Neural cell (in vitro differentiated cells): ENCODE data around the gene P2RY11. TPM values are rescaled to one million over a fixed set of nuclear protein-coding genes. Genes with fewer than 3 reads are reported as not detected.

Experiments used
- H2AFZ ChIP-seq: fragments of 200-600, 300-800 bp; sonication (generic), shearing (Covaris generic); 2 replicates; pipeline ENCODE4 v1.6.0; 2014; ENCODE audit warnings: low read depth, mild to moderate bottlenecking, antibody characterized with exemption, low read length, moderate library complexity
- H3F3A ChIP-seq: fragments of 200-600 bp; shearing (Covaris generic); 2 replicates; pipeline ENCODE4 v1.6.1; 2016; ENCODE audit warnings: mild to moderate bottlenecking, moderate library complexity, mixed read lengths, antibody characterized with exemption, low read length; ENCODE audit not compliant: insufficient read depth, poor library complexity, severe bottlenecking
- H3K27ac ChIP-seq: fragments of 200-600, 300-800 bp; sonication (generic), shearing (Covaris generic); 2 replicates; pipeline ENCODE4 v1.5.1; 2014; ENCODE audit warnings: mild to moderate bottlenecking, low read length, moderate library complexity
- H3K27me3 ChIP-seq: fragments of 300-800, 200-600 bp; sonication (generic), shearing (Covaris generic); 2 replicates; pipeline ENCODE4 v1.6.0; 2014; ENCODE audit warnings: mild to moderate bottlenecking, low read depth, low read length, moderate library complexity; ENCODE audit not compliant: insufficient read depth
- H3K36me3 ChIP-seq: fragments of 300-800, 200-600 bp; sonication (generic), shearing (Covaris generic); 2 replicates; pipeline ENCODE4 v1.5.1; 2014; ENCODE audit warnings: mild to moderate bottlenecking, antibody characterized with exemption, low read length, moderate library complexity; ENCODE audit not compliant: insufficient read depth
- H3K4me2 ChIP-seq: fragments of 300-800, 200-600 bp; sonication (generic), shearing (Covaris generic); 2 replicates; pipeline ENCODE4 v1.6.0; 2014; ENCODE audit warnings: mild to moderate bottlenecking, low read length
- H3K4me3 ChIP-seq: fragments of 300-800, 200-600 bp; sonication (generic), shearing (Covaris generic); 2 replicates; pipeline ENCODE4 v1.5.1; 2014; ENCODE audit warnings: mild to moderate bottlenecking, low read length, moderate library complexity
- H3K79me2 ChIP-seq: fragments of 200-600 bp; shearing (Covaris generic); replicated peaks from 2 replicates; pipeline ENCODE4 v1.6.0; 2014; ENCODE audit warnings: mild to moderate bottlenecking, low read length, moderate library complexity; ENCODE audit not compliant: insufficient read depth
- H3K9ac ChIP-seq: fragments of 300-800, 200-600 bp; sonication (generic), shearing (Covaris generic); 2 replicates; pipeline ENCODE4 v1.6.1; 2016; ENCODE audit warnings: mild to moderate bottlenecking, low read length, mixed read lengths
- H3K9me2 ChIP-seq: fragments of 200-600 bp; shearing (Covaris generic); 2 replicates; pipeline ENCODE4 v1.6.1; 2016; ENCODE audit warnings: mild to moderate bottlenecking, low read length, mixed read lengths; ENCODE audit not compliant: insufficient read depth
- H3K9me3 ChIP-seq: fragments of 200-600, 300-800 bp; sonication (generic), shearing (Covaris generic); 2 replicates; pipeline ENCODE4 v1.6.1; 2016; ENCODE audit warnings: mild to moderate bottlenecking, mixed run types, low read length, moderate library complexity, mixed read lengths
- H4K20me1 ChIP-seq: fragments of 200-600 bp; shearing (Covaris generic); 2 replicates; pipeline ENCODE4 v1.6.1; 2016; ENCODE audit warnings: mild to moderate bottlenecking, mixed run types; ENCODE audit not compliant: insufficient read depth
- EP300 ChIP-seq: fragments of 450-650 bp; conservative IDR thresholded peaks from 2 replicates; pipeline ENCODE4 v1.6.1; 2014; ENCODE audit warnings: antibody characterized with exemption, mild to moderate bottlenecking, moderate library complexity; ENCODE audit not compliant: poor library complexity, severe bottlenecking
- EZH2 ChIP-seq: fragments of 200-600, 300-800 bp; shearing (Covaris generic), sonication (generic); IDR thresholded peaks from 2 replicates; pipeline ENCODE4 v1.6.1; 2014; ENCODE audit warnings: antibody characterized with exemption, low read length, borderline replicate concordance, mild to moderate bottlenecking; ENCODE audit not compliant: insufficient read depth, poor library complexity, severe bottlenecking
- MXI1 ChIP-seq: fragments of 450-650 bp; conservative IDR thresholded peaks from 2 replicates; pipeline ENCODE4 v1.6.1; 2014; ENCODE audit warnings: antibody characterized with exemption, mild to moderate bottlenecking; ENCODE audit not compliant: poor library complexity, severe bottlenecking
- POLR2AphosphoS5 ChIP-seq: IDR thresholded peaks from 2 replicates; pipeline ENCODE4 v1.6.1; 2012
- RAD21 ChIP-seq: fragments of 450-650 bp; conservative IDR thresholded peaks from 2 replicates; pipeline ENCODE4 v1.6.1; 2014; ENCODE audit warnings: antibody characterized with exemption, mild to moderate bottlenecking, moderate library complexity
- SMC3 ChIP-seq: fragments of 450-650 bp; conservative IDR thresholded peaks from 2 replicates; pipeline ENCODE4 v1.6.1; 2014; ENCODE audit warnings: antibody characterized with exemption, mild to moderate bottlenecking, moderate library complexity; ENCODE audit not compliant: poor library complexity
- TAF1 ChIP-seq: IDR thresholded peaks from 2 replicates; pipeline ENCODE4 v1.6.1; 2012; ENCODE audit warnings: low read depth
- polyA plus RNA-seq: library from polyadenylated mRNA; depleted of rRNA; stranded (reverse); fragments of >200 nt; gene quantifications from 2 replicates; pipeline ENCODE4 v1.2.3, GENCODE V29; 2014
- TF ChIP-seq, protein P1 (sequence below): IDR thresholded peaks from 2 replicates; pipeline ENCODE4 v1.6.1; 2012; ENCODE audit warnings: borderline replicate concordance
- TF ChIP-seq, protein P2 (sequence below): fragments of 450-650 bp; IDR thresholded peaks from 2 replicates; pipeline ENCODE4 v1.5.1; 2014; ENCODE audit warnings: antibody characterized with exemption, mild to moderate bottlenecking, moderate library complexity; ENCODE audit not compliant: poor library complexity, severe bottlenecking

The P2RY11 gene
- polyA plus RNA-seq, 1 donor from 2014 or later: 5.4 TPM

DNA sequence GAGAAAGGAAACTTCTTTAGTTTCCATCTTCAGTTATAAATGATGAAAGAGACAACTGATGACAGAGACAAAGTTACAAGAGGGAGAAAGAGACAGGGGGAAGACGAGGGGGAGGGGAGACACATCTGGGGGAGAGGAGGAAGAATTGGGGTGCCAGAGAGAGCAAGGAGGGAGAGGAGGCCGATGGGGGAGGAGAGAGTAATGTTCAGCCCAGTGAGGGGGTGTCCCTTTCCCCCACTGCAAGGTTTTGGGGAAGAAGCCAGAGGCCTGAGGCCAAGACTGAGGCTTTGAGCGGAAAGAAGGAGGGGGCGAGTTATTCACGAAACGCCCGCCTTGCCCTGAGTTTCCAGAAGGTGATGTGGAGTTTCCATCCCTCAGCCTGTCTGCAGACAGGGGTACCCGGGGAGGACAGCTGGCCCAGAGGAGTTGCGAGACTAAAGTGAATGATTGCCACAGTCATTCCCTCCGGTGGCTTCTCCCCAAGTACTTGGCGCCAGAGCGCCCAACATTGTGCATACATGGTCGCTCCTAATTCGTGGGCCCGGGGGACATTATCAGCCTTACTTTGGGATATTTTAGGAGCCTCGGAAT is 5.9 kb upstream of the P2RY11 start:
- Histone ChIP-seq H3K9me3 (no peaks in the 10 kb centered on the region), H3F3A (no peaks in the 10 kb centered on the region), H3K9ac (no peak overlapping the region), H3K79me2 (peaks cover 12% of the 10 kb centered on the region), H3K36me3 (no peaks in the 10 kb centered on the region), H4K20me1 (no peaks in the 10 kb centered on the region), H3K4me2 (no peak overlapping the region), H3K27ac (peak overlapping the region; percentile 27), H3K27me3 (no peaks in the 10 kb centered on the region), H3K4me3 (peak overlapping the region; percentile 94), H2AFZ (no peak overlapping the region), H3K9me2 (no peaks in the 10 kb centered on the region)
- TF ChIP-seq SMC3 (no peak), POLR2AphosphoS5 (no peak), EP300 (no peak), EZH2 (no peak), MXI1 (no peak), TAF1 (no peak), RAD21 (no peak)
- TF ChIP-seq, protein P1, sequence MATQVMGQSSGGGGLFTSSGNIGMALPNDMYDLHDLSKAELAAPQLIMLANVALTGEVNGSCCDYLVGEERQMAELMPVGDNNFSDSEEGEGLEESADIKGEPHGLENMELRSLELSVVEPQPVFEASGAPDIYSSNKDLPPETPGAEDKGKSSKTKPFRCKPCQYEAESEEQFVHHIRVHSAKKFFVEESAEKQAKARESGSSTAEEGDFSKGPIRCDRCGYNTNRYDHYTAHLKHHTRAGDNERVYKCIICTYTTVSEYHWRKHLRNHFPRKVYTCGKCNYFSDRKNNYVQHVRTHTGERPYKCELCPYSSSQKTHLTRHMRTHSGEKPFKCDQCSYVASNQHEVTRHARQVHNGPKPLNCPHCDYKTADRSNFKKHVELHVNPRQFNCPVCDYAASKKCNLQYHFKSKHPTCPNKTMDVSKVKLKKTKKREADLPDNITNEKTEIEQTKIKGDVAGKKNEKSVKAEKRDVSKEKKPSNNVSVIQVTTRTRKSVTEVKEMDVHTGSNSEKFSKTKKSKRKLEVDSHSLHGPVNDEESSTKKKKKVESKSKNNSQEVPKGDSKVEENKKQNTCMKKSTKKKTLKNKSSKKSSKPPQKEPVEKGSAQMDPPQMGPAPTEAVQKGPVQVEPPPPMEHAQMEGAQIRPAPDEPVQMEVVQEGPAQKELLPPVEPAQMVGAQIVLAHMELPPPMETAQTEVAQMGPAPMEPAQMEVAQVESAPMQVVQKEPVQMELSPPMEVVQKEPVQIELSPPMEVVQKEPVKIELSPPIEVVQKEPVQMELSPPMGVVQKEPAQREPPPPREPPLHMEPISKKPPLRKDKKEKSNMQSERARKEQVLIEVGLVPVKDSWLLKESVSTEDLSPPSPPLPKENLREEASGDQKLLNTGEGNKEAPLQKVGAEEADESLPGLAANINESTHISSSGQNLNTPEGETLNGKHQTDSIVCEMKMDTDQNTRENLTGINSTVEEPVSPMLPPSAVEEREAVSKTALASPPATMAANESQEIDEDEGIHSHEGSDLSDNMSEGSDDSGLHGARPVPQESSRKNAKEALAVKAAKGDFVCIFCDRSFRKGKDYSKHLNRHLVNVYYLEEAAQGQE: no peak
- TF ChIP-seq, protein P2, sequence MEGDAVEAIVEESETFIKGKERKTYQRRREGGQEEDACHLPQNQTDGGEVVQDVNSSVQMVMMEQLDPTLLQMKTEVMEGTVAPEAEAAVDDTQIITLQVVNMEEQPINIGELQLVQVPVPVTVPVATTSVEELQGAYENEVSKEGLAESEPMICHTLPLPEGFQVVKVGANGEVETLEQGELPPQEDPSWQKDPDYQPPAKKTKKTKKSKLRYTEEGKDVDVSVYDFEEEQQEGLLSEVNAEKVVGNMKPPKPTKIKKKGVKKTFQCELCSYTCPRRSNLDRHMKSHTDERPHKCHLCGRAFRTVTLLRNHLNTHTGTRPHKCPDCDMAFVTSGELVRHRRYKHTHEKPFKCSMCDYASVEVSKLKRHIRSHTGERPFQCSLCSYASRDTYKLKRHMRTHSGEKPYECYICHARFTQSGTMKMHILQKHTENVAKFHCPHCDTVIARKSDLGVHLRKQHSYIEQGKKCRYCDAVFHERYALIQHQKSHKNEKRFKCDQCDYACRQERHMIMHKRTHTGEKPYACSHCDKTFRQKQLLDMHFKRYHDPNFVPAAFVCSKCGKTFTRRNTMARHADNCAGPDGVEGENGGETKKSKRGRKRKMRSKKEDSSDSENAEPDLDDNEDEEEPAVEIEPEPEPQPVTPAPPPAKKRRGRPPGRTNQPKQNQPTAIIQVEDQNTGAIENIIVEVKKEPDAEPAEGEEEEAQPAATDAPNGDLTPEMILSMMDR: no peak

DNA sequence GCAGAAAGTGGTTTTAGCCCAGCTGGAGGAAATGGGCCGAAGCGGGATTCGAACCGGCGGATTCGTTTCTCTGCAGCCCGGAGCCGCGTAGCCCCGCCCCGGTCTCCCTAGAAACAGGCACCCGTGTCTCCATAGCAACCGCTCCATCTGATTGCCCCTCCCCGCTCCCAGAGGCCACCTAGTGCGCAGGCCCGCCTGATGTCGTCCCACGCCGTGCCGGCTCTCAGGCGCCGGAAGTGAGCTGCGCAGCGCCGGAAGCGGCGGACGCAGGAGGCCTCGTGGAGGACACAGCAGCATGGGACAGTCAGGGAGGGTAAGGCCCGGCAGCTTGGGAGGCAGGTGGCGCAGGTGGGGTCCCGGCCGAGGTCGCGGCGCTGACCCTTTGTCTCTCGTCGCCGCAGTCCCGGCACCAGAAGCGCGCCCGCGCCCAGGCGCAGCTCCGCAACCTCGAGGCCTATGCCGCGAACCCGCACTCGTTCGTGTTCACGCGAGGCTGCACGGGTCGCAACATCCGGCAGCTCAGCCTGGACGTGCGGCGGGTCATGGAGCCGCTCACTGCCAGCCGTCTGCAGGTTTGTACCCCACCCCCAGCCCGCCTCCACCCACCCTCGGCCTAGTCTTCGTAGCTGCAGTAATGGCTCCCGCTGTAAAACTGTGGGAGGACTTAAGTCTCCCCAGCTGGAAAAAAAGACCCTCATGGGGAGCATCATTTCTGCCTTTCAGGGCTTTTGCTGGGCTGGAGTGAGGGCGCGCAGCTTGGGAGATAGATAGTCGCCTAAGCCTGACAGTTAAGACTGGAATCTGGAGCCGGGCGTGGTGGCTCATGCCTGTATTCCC is 5.2 kb upstream of the P2RY11 start, which contains the start of gene PPAN:
Gene PPAN (plus strand): TSS at position 263 of the 837 bp plus-strand sequence. CDS start 33 bp downstream, at position 296.
- Histone ChIP-seq H3K4me3 (peak within 1 kb of the TSS; percentile 94), H3K4me2 (peak within 1 kb of the TSS; percentile 80), H3K27me3 (no peaks in the 10 kb centered on the region), H3K27ac (peak within 1 kb of the TSS; percentile 52), H3K9me3 (no peaks in the 10 kb centered on the region), H3F3A (no peaks in the 10 kb centered on the region), H2AFZ (no peak within 1 kb of the TSS), H3K79me2 (peaks cover 12% of the 10 kb centered on the region), H3K36me3 (no peaks in the 10 kb centered on the region), H4K20me1 (no peaks in the 10 kb centered on the region), H3K9ac (peak within 1 kb of the TSS; percentile 75), H3K9me2 (no peaks in the 10 kb centered on the region)
- TF ChIP-seq TAF1: no peak
- TF ChIP-seq RAD21: no peak
- TF ChIP-seq, protein P2: no peak
- no peak for TF ChIP-seq EZH2
- no peak for TF ChIP-seq SMC3
- peak; percentile 90 for TF ChIP-seq POLR2AphosphoS5
- TF ChIP-seq EP300: peak; percentile 60
- TF ChIP-seq MXI1: peak; percentile 100
- TF ChIP-seq, protein P1: no peak
